Measurements from ENCODE around the gene KDM5A. TPM values are rescaled to one million over a fixed set of nuclear protein-coding genes. Genes with fewer than 3 reads are reported as not detected.
"Not testable (repeated sequence)": the region's sequence is repeated elsewhere in the genome, so short reads cannot be mapped to it uniquely, and the experiment has no call there.

Gene KDM5A
- total RNA-seq, 2 experiments from 2014 or later, result 39.6 to 88.8 TPM

- CTCF ChIA-PET (ENCODE audit: unreplicated experiment); H3K4me3 ChIP-seq (ENCODE audit: low read depth, low read length, poor library complexity, severe bottlenecking); DNase-seq (ENCODE audit: low spot score); H3K9me3 ChIP-seq (ENCODE audit: low read length); H3K79me2 ChIP-seq (ENCODE audit: insufficient read depth, low read depth, low read length); H3K9me2 ChIP-seq (ENCODE audit: insufficient read depth, low read length); H3K4me1 ChIP-seq (ENCODE audit: insufficient read depth, low read length, poor library complexity, severe bottlenecking); H3K4me2 ChIP-seq (ENCODE audit: low read length); H3K27ac ChIP-seq (ENCODE audit: low read depth, low read length, poor library complexity, severe bottlenecking); BruUV-seq (replicated peaks); H4K20me1 ChIP-seq (ENCODE audit: insufficient read depth, low read length); POLR2A ChIA-PET; H2AFZ ChIP-seq (ENCODE audit: low read length); intact Hi-C loops (cut with micrococcal nuclease; ENCODE audit: unreplicated experiment): not testable (repeated sequence)
- peaks cover 76% of the 10 kb centered on the region for H3K36me3 ChIP-seq (ENCODE audit: insufficient read depth, low read length)
Observed at GRCh38 chr12:300166-300565, 89.0 kb downstream of the KDM5A start.

DNA sequence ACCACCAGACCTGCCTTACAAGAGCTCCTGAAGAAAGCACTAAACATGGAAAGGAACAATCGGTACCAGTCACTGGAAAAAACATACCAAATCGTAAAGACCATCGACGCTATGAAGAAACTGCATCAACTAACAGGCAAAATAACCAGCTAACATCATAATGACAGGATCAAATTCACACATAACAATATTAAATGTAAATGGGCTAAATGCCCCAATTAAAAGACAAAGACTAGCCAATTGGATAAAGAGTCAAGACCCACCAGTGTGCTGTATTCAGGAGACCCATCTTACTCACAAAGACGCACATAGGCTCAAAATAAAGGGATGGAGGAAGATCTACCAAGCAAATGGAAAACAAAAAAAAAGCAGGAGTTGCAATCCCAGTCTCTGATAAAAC, 89.6 kb downstream of the KDM5A start:
- DNase-seq (ENCODE audit: low spot score); POLR2A ChIA-PET; intact Hi-C loops (cut with micrococcal nuclease; ENCODE audit: unreplicated experiment); H3K4me2 ChIP-seq (ENCODE audit: low read length); H3K4me1 ChIP-seq (ENCODE audit: insufficient read depth, low read length, poor library complexity, severe bottlenecking); H2AFZ ChIP-seq (ENCODE audit: low read length); BruUV-seq (replicated peaks); H4K20me1 ChIP-seq (ENCODE audit: insufficient read depth, low read length); H3K79me2 ChIP-seq (ENCODE audit: insufficient read depth, low read depth, low read length); CTCF ChIA-PET (ENCODE audit: unreplicated experiment); H3K9me3 ChIP-seq (ENCODE audit: low read length); H3K27ac ChIP-seq (ENCODE audit: low read depth, low read length, poor library complexity, severe bottlenecking); H3K4me3 ChIP-seq (ENCODE audit: low read depth, low read length, poor library complexity, severe bottlenecking); H3K9me2 ChIP-seq (ENCODE audit: insufficient read depth, low read length): not testable (repeated sequence)
- H3K36me3 ChIP-seq (ENCODE audit: insufficient read depth, low read length), result peaks cover 76% of the 10 kb centered on the region

- intact Hi-C loops (cut with micrococcal nuclease; ENCODE audit: unreplicated experiment); POLR2A ChIA-PET: not testable (repeated sequence)
Observed at GRCh38 chr12:298059-298458, 91.1 kb downstream of the KDM5A start.

DNA sequence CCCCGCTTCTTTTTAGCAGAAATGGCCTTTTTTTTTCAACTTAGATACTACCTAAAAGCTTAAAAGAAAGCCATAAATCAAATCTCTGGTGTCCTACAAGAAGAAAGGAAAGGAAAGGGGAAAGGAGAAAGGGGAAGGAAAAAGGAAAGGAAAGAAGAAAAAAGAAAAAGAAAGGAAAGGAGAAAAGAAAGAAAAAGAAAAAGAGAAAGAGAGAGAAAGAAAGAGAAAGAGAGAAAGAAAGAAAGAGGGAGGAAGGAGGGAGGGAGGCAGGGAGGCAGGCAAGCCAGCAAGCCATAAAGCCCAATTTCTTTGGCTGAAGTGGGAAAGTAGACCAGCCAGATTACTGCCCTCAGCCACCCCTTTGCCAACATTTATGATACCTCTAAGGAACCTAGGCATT, 94.0 kb downstream of the KDM5A start:
- CTCF ChIA-PET (ENCODE audit: unreplicated experiment), result no interaction called here
- no peaks in the 10 kb centered on the region for H3K9me3 ChIP-seq (ENCODE audit: low read length)
- H4K20me1 ChIP-seq (ENCODE audit: insufficient read depth, low read length), result no peaks in the 10 kb centered on the region

More at GRCh38 chr12:298059-298458, 91.1 kb downstream of the KDM5A start:
- H3K9me2 ChIP-seq (ENCODE audit: insufficient read depth, low read length); H3K79me2 ChIP-seq (ENCODE audit: insufficient read depth, low read depth, low read length); DNase-seq (ENCODE audit: low spot score); H2AFZ ChIP-seq (ENCODE audit: low read length); H3K9me3 ChIP-seq (ENCODE audit: low read length); H3K4me2 ChIP-seq (ENCODE audit: low read length); H3K27ac ChIP-seq (ENCODE audit: low read depth, low read length, poor library complexity, severe bottlenecking); BruUV-seq (replicated peaks); CTCF ChIA-PET (ENCODE audit: unreplicated experiment); H4K20me1 ChIP-seq (ENCODE audit: insufficient read depth, low read length); H3K4me1 ChIP-seq (ENCODE audit: insufficient read depth, low read length, poor library complexity, severe bottlenecking); H3K4me3 ChIP-seq (ENCODE audit: low read depth, low read length, poor library complexity, severe bottlenecking): not testable (repeated sequence)
- peaks cover 75% of the 10 kb centered on the region for H3K36me3 ChIP-seq (ENCODE audit: insufficient read depth, low read length)

More for the DNA sequence above, 94.0 kb downstream of the KDM5A start:
- no TSS peak for BruUV-seq (replicated peaks)
- no peaks in the 10 kb centered on the region for H3K9me2 ChIP-seq (ENCODE audit: insufficient read depth, low read length)
- no peak overlapping the region for H3K4me3 ChIP-seq (ENCODE audit: low read depth, low read length, poor library complexity, severe bottlenecking)
- TF ChIP-seq EZH2phosphoT487 (IDR thresholded peaks at IDR 0.05; ENCODE audit: borderline replicate concordance, low read depth, low read length), result no peak
- no peak for TF ChIP-seq CTCF (conservative IDR thresholded peaks at IDR 0.05; ENCODE audit: low read length)
- DNase-seq (ENCODE audit: low spot score), result no peak
- peaks cover 84% of the 10 kb centered on the region for H3K36me3 ChIP-seq (ENCODE audit: insufficient read depth, low read length)
- no peak overlapping the region for H3K4me2 ChIP-seq (ENCODE audit: low read length)
- no peak overlapping the region for H2AFZ ChIP-seq (ENCODE audit: low read length)
- H3K79me2 ChIP-seq (ENCODE audit: insufficient read depth, low read depth, low read length), result no peaks in the 10 kb centered on the region
- POLR2A ChIA-PET, result interaction anchor here (1.3 kb wide), 1 partner anchor 9 kb away, joined by 6 read pairs; no protein-coding TSS in a partner anchor
- H3K27ac ChIP-seq (ENCODE audit: low read depth, low read length, poor library complexity, severe bottlenecking), result no peak overlapping the region
- intact Hi-C loops (cut with micrococcal nuclease; ENCODE audit: unreplicated experiment), result no loop called here
- H3K4me1 ChIP-seq (ENCODE audit: insufficient read depth, low read length, poor library complexity, severe bottlenecking), result no peaks in the 10 kb centered on the region
